ENCODE results near the gene ZMYND8.
"Not testable (repeated sequence)": the region's sequence is repeated elsewhere in the genome, so short reads cannot be mapped to it uniquely, and the experiment has no call there.

ZMYND8 gene

GRCh38 chr20:47356526-47357295 lies at the start of gene ZMYND8:
Gene ZMYND8, minus strand, starts transcription at chr20:47356699. Its CDS starts 29 bp downstream, at chr20:47356670.
- DNase-seq: peak; percentile 83

GRCh38 chr20:47405775-47406325 lies 49.4 kb upstream of the ZMYND8 start:
- no peak for DNase-seq
- in situ Hi-C loops (cut with HindIII; ENCODE audit: low pct_ligation_motif_present, low pct_unique_long_range_greater_than_20kb, low sequenced_read_pairs): no loop called here

More at GRCh38 chr20:47356526-47357295, at the start of gene ZMYND8:
- in situ Hi-C loops (cut with HindIII; ENCODE audit: low pct_ligation_motif_present, low pct_unique_long_range_greater_than_20kb, low sequenced_read_pairs): no loop called here

- DNase-seq: peak; percentile 5
- in situ Hi-C loops (cut with HindIII; ENCODE audit: low pct_ligation_motif_present, low pct_unique_long_range_greater_than_20kb, low sequenced_read_pairs): no loop called here
Measured at GRCh38 chr20:47400685-47401084, 44.2 kb upstream of the ZMYND8 start.

GRCh38 chr20:47397652-47398301 lies 41.3 kb upstream of the ZMYND8 start:
- in situ Hi-C loops (cut with HindIII; ENCODE audit: low pct_ligation_motif_present, low pct_unique_long_range_greater_than_20kb, low sequenced_read_pairs): no loop called here
- no peak for DNase-seq

- in situ Hi-C loops (cut with HindIII; ENCODE audit: low pct_ligation_motif_present, low pct_unique_long_range_greater_than_20kb, low sequenced_read_pairs): no loop called here
- no peak for DNase-seq
Measured at GRCh38 chr20:47396762-47397476, 40.4 kb upstream of the ZMYND8 start.

- in situ Hi-C loops (cut with HindIII; ENCODE audit: low pct_ligation_motif_present, low pct_unique_long_range_greater_than_20kb, low sequenced_read_pairs); DNase-seq: not testable (repeated sequence)
Measured at GRCh38 chr20:47393796-47394514, 37.5 kb upstream of the ZMYND8 start.

- DNase-seq: no peak
- in situ Hi-C loops (cut with HindIII; ENCODE audit: low pct_ligation_motif_present, low pct_unique_long_range_greater_than_20kb, low sequenced_read_pairs): no loop called here
Measured at GRCh38 chr20:47392721-47393073, 36.2 kb upstream of the ZMYND8 start.

GRCh38 chr20:47392015-47392720 lies 35.7 kb upstream of the ZMYND8 start:
- DNase-seq: peak; percentile 69
- in situ Hi-C loops (cut with HindIII; ENCODE audit: low pct_ligation_motif_present, low pct_unique_long_range_greater_than_20kb, low sequenced_read_pairs): no loop called here

GRCh38 chr20:47391276-47392010 lies 34.9 kb upstream of the ZMYND8 start:
- DNase-seq: no peak
- in situ Hi-C loops (cut with HindIII; ENCODE audit: low pct_ligation_motif_present, low pct_unique_long_range_greater_than_20kb, low sequenced_read_pairs): no loop called here

- in situ Hi-C loops (cut with HindIII; ENCODE audit: low pct_ligation_motif_present, low pct_unique_long_range_greater_than_20kb, low sequenced_read_pairs): no loop called here
Measured at GRCh38 chr20:47389867-47390347, 33.4 kb upstream of the ZMYND8 start.

GRCh38 chr20:47385968-47386367 lies 29.5 kb upstream of the ZMYND8 start:
- DNase-seq; in situ Hi-C loops (cut with HindIII; ENCODE audit: low pct_ligation_motif_present, low pct_unique_long_range_greater_than_20kb, low sequenced_read_pairs): not testable (repeated sequence)

More at GRCh38 chr20:47389867-47390347, 33.4 kb upstream of the ZMYND8 start:
- DNase-seq: no peak

GRCh38 chr20:47382746-47383415 lies 26.4 kb upstream of the ZMYND8 start:
- in situ Hi-C loops (cut with HindIII; ENCODE audit: low pct_ligation_motif_present, low pct_unique_long_range_greater_than_20kb, low sequenced_read_pairs): no loop called here
- DNase-seq: no peak

- in situ Hi-C loops (cut with HindIII; ENCODE audit: low pct_ligation_motif_present, low pct_unique_long_range_greater_than_20kb, low sequenced_read_pairs): no loop called here
- DNase-seq: no peak
Measured at GRCh38 chr20:47380481-47380880, 24.0 kb upstream of the ZMYND8 start.

GRCh38 chr20:47379433-47380150 lies 23.1 kb upstream of the ZMYND8 start:
- in situ Hi-C loops (cut with HindIII; ENCODE audit: low pct_ligation_motif_present, low pct_unique_long_range_greater_than_20kb, low sequenced_read_pairs): no loop called here
- no peak for DNase-seq

GRCh38 chr20:47377122-47377722 lies 20.7 kb upstream of the ZMYND8 start:
- no peak for DNase-seq
- in situ Hi-C loops (cut with HindIII; ENCODE audit: low pct_ligation_motif_present, low pct_unique_long_range_greater_than_20kb, low sequenced_read_pairs): no loop called here

Measured in ACHN (cell line).